ENCODE data around the gene SLC5A9. TPM values are rescaled to one million over a fixed set of nuclear protein-coding genes. Genes with fewer than 3 reads are reported as not detected.
"Not testable (repeated sequence)": the region's sequence is repeated elsewhere in the genome, so short reads cannot be mapped to it uniquely, and the experiment has no call there.

Gene SLC5A9
- total and polyA plus RNA-seq, 7 donors: 0.01 to 0.39 TPM; not detected in 5

DNA sequence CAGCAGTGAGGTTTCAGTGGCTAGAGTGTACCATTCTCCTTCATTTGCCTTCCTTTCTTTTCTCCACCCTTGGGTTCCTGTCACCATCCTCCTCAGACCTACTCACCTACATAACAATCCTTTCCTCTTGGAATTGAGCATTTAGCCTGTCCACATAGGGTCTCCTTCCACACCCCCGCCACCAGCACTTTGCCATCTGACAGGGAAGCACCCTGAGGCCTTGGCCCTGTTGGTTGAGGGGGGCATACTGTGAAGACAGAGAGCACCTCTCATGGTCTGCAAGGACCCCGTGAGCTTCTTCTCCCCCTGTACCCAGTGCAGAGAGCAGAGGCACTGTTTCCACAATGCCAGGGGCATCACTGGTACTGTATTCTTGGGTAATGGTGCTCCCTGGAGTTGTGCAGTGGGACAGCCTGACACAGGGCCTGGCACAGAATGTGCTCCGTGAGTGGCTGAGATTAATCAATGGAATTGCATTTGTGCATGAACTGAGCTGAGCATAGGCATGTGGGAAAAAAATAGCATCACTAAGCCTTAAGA is 14.9 kb upstream of the SLC5A9 start:
- Histone ChIP-seq H3K36me3 (ENCODE audit: insufficient read depth in 1 of 2, low read depth in 1 of 2) (no peaks in the 10 kb centered on the region), H3K27me3 (ENCODE audit: insufficient read depth in 3 of 3, low read length in 2 of 3) (peaks cover 0 to 2% (median 0%) of the 10 kb centered on the region in 3 donors), H3K4me3 (no peak overlapping the region), H3K4me1 (no peaks in the 10 kb centered on the region), H3K9me3 (no peaks in the 10 kb centered on the region), H3K27ac (no peak overlapping the region)
- DNase-seq (no peak), ATAC-seq (no peak)
- 72 to 90% (median 83%) methylated on average over 3 of the region's 3 CpGs for WGBS, 3 donors
- intact Hi-C loops (cut with DNase I): no loop called here
- TF ChIP-seq, protein P1, sequence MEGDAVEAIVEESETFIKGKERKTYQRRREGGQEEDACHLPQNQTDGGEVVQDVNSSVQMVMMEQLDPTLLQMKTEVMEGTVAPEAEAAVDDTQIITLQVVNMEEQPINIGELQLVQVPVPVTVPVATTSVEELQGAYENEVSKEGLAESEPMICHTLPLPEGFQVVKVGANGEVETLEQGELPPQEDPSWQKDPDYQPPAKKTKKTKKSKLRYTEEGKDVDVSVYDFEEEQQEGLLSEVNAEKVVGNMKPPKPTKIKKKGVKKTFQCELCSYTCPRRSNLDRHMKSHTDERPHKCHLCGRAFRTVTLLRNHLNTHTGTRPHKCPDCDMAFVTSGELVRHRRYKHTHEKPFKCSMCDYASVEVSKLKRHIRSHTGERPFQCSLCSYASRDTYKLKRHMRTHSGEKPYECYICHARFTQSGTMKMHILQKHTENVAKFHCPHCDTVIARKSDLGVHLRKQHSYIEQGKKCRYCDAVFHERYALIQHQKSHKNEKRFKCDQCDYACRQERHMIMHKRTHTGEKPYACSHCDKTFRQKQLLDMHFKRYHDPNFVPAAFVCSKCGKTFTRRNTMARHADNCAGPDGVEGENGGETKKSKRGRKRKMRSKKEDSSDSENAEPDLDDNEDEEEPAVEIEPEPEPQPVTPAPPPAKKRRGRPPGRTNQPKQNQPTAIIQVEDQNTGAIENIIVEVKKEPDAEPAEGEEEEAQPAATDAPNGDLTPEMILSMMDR (IDR thresholded peaks at IDR 0.05): no peak

DNA sequence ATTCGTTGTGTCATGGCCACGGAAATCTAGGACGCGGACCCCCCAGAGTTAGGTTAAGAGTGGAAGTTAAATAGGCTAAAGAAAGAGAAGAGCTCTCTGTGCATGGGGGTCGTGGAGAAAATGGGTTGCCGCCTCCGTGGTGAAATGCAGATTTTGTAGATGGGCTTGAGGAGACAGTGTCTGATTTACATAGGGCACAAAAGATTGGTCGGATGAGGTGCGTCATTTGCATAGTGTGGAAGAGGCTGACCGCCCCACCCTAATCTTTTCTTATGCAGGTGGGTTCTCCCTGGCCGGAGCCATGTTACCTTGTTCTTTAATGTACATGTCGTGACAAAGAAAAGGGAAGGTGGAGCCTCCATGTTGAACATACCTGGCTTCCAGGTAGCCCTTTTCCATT is 14.3 kb upstream of the SLC5A9 start:
- intact Hi-C loops (cut with DNase I): no loop called here
- DNase-seq (no peak), ATAC-seq (no peak)
- TF ChIP-seq, protein P1 (IDR thresholded peaks at IDR 0.05): no peak
- Histone ChIP-seq H3K27me3 (ENCODE audit: insufficient read depth in 3 of 3, low read length in 2 of 3) (peaks cover 0 to 2% (median 0%) of the 10 kb centered on the region in 3 donors), H3K27ac (no peak overlapping the region), H3K36me3 (ENCODE audit: insufficient read depth in 1 of 2, low read depth in 1 of 2) (no peaks in the 10 kb centered on the region), H3K4me3 (no peak overlapping the region), H3K4me1 (no peaks in the 10 kb centered on the region), H3K9me3 (no peaks in the 10 kb centered on the region)
- 81 to 86% (median 81%) methylated on average over 12 of the region's 12 CpGs for WGBS, 3 donors

DNA sequence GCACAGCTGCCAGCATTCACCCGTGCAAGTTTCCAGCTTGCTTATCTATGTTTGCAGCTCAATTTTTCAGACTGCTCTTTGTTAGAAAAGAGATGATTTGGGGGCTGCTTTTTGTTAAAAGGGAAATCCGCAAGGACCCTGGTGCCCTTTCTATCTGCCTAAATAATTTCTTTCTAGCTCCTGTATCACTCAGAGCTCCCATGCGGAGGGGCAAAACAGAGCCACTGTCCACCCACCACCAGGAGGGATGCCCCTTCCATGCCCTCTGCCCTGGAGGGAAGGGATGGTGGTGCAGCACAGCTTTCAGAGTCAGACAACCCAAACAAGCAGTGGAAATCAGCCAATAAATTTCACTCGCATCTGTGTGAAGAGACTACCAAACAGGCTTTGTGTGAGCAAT is 13.9 kb upstream of the SLC5A9 start:
- DNase-seq: no peak
- Histone ChIP-seq H3K9me3 (no peaks in the 10 kb centered on the region), H3K4me1 (no peaks in the 10 kb centered on the region), H3K36me3 (ENCODE audit: insufficient read depth in 1 of 2, low read depth in 1 of 2) (no peaks in the 10 kb centered on the region), H3K27me3 (ENCODE audit: insufficient read depth in 3 of 3, low read length in 2 of 3) (peaks cover 0 to 2% (median 0%) of the 10 kb centered on the region in 3 donors), H3K4me3 (no peak overlapping the region), H3K27ac (no peak overlapping the region)
- no peak for ATAC-seq
- WGBS, 3 donors: 76 to 81% (median 80%) methylated on average over 4 of the region's 4 CpGs
- TF ChIP-seq, protein P1 (IDR thresholded peaks at IDR 0.05): no peak
- intact Hi-C loops (cut with DNase I): no loop called here

DNA sequence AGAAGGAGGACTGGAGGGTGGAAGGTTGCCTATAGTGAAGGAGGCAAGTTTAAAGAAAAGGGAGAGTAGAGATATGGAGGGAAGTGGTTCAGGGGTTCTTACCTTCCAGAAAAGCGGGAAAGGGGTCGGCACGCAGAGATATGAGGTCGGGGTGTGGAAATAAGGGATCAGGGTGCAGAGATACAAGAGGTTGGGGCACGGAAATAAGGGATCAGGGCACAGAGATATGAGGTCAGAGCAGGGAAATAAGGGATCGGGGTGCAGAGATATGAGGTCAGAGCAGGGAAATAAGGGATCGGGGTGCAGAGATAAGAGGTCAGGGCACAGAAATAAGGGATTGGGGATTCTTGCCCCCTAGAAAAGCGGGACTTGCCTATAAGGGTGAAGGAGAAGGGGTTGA is 9.1 kb upstream of the SLC5A9 start:
- H3K27me3 ChIP-seq (ENCODE audit: insufficient read depth in 3 of 3, low read length in 2 of 3); H3K27ac ChIP-seq; intact Hi-C loops (cut with DNase I); H3K9me3 ChIP-seq; H3K4me1 ChIP-seq; H3K36me3 ChIP-seq (ENCODE audit: insufficient read depth in 1 of 2, low read depth in 1 of 2); H3K4me3 ChIP-seq; ATAC-seq; DNase-seq: not testable (repeated sequence)
- 83 to 97% (median 87%) methylated on average over 8 of the region's 8 CpGs for WGBS, 3 donors

DNA sequence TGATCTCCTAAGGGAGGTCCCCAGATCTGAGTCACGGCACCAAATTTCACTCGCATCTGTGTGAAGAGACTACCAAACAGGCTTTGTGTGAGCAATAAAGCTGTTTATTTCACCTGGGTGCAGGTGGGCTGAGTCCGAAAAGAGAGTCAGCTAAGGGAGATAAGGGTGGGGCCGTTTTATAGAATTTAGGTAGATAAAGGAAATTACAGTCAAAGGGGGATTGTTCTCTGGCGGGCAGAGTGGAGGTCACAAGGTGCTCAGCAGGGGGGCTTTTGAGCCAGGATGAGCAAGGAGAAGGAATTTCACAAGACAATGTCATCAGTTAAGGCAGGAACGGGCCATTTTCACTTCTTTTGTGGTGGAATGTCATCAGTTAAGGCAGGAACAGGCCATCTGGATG is 8.2 kb upstream of the SLC5A9 start:
- intact Hi-C loops (cut with DNase I); DNase-seq; H3K9me3 ChIP-seq; H3K36me3 ChIP-seq (ENCODE audit: insufficient read depth in 1 of 2, low read depth in 1 of 2); H3K27me3 ChIP-seq (ENCODE audit: insufficient read depth in 3 of 3, low read length in 2 of 3); H3K4me1 ChIP-seq; H3K27ac ChIP-seq; ATAC-seq; H3K4me3 ChIP-seq: not testable (repeated sequence)
- 84 to 87% (median 85%) methylated on average over 5 of the region's 6 CpGs for WGBS, 3 donors

DNA sequence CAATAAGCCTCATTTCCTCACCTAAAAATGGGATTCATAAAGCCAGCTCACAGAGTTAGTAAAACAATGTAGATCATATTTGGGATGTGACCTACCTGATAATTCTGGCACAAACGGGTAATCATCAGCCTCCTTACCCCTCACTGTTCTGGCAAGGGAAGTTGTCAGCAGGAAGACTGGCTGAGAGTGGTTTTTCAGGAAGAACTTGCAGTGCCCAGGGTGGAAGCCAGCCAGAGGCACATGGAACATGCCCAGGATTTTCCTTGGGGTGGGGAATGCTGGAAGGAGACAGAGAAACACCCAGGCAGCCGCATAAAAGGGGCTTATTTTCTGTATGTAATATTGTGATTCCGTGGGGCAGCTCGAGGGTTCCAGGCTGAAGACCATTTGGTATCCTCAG is 7.7 kb upstream of the SLC5A9 start:
- Histone ChIP-seq H3K4me3 (no peak overlapping the region), H3K36me3 (ENCODE audit: insufficient read depth in 1 of 2, low read depth in 1 of 2) (no peaks in the 10 kb centered on the region), H3K9me3 (no peaks in the 10 kb centered on the region), H3K27me3 (ENCODE audit: insufficient read depth in 3 of 3, low read length in 2 of 3) (no peaks in the 10 kb centered on the region), H3K27ac (no peak overlapping the region), H3K4me1 (no peaks in the 10 kb centered on the region)
- TF ChIP-seq, protein P1 (IDR thresholded peaks at IDR 0.05): no peak
- WGBS, 3 donors: 19 to 25% (median 21%) methylated on average over 4 of the region's 4 CpGs
- intact Hi-C loops (cut with DNase I): no loop called here
- DNase-seq (no peak), ATAC-seq (peak in 1 of 4 donors; percentile 21)
